SK-N-SH (cell line): ENCODE data around the gene BOC. TPM values are rescaled to one million over a fixed set of nuclear protein-coding genes. Genes with fewer than 3 reads are reported as not detected.

Experiments used
- CTCF ChIA-PET: fragments of 300-600, 350-600 bp; formaldehyde crosslinking; extraction: SDS; loops from one replicate; lab custom pipeline; 2021; lab: Yijun Ruan, JAX
- POLR2A ChIA-PET: fragments of 350-600 bp; sonication (Branson Sonifier 250); formaldehyde crosslinking; extraction: SDS; loops from one replicate; lab custom pipeline; 2020; ENCODE audit warnings: antibody characterized with exemption, inconsistent platforms; lab: Yijun Ruan, JAX
- DNase-seq: peaks from one replicate; pipeline ENCODE4 v3.0.0; 2012
- H2AFZ ChIP-seq: fragments of 200-600 bp; sonication (generic); 2 replicates; pipeline ENCODE4 v1.8.1; 2016; ENCODE audit warnings: antibody characterized with exemption, mild to moderate bottlenecking, low read depth
- H3F3A ChIP-seq: fragments of 200-600 bp; sonication (generic); replicated peaks from 2 replicates; pipeline ENCODE3; 2016; ENCODE audit warnings: antibody characterized with exemption, mild to moderate bottlenecking; ENCODE audit not compliant: insufficient read depth
- H3K27ac ChIP-seq, 2 experiments: fragments of 200-500 bp in 1 of 2; fragments of 200-600 bp in 1 of 2; sonication (Bioruptor generic) in 1 of 2; sonication (generic), shearing (Covaris generic) in 1 of 2; 2 replicates each; pipeline versions ENCODE4 v1.5.1 to v1.6.1; 2014 to 2016; ENCODE audit warnings: low read depth in 2 of 2, inconsistent platforms in 1 of 2, low read length in 1 of 2, mild to moderate bottlenecking in 1 of 2, mixed read lengths in 1 of 2
- H3K27me3 ChIP-seq: fragments of 200-600 bp; sonication (generic), shearing (Covaris generic); 2 replicates; pipeline ENCODE4 v1.6.1; 2016; ENCODE audit warnings: mixed run types; ENCODE audit not compliant: insufficient read depth
- H3K36me3 ChIP-seq, 2 experiments: fragments of 200-500 bp in 1 of 2; fragments of 200-600 bp in 1 of 2; sonication (Bioruptor generic) in 1 of 2; sonication (generic) in 1 of 2; replicated peaks in 1 of 2; 2 replicates each; pipeline versions ENCODE3 to v1.5.1; 2014 to 2016; ENCODE audit warnings: low read length in 1 of 2, mild to moderate bottlenecking in 1 of 2; ENCODE audit not compliant: insufficient read depth in 2 of 2, control insufficient read depth in 1 of 2
- H3K4me1 ChIP-seq, 2 experiments: fragments of 200-500 bp in 1 of 2; fragments of 200-600 bp in 1 of 2; sonication (Bioruptor generic) in 1 of 2; sonication (generic), shearing (Covaris generic) in 1 of 2; 2 replicates each; pipeline versions ENCODE4 v1.5.1 to v1.6.1; 2014 to 2016; ENCODE audit warnings: low read depth in 1 of 2, low read length in 1 of 2, mixed run types in 1 of 2; ENCODE audit not compliant: insufficient read depth in 2 of 2, control insufficient read depth in 1 of 2
- H3K4me2 ChIP-seq: fragments of 200-600 bp; sonication (generic), shearing (Covaris generic); 2 replicates; pipeline ENCODE4 v1.6.1; 2017; ENCODE audit warnings: mixed run types
- H3K4me3 ChIP-seq, 2 experiments: fragments of 200-500 bp in 1 of 2; fragments of 200-600 bp in 1 of 2; sonication (Bioruptor generic) in 1 of 2; sonication (generic), shearing (Covaris generic) in 1 of 2; 2 replicates each; pipeline versions ENCODE4 v1.5.1 to v1.8.1; 2014 to 2016; ENCODE audit warnings: low read depth in 2 of 2, inconsistent platforms in 1 of 2, low read length in 1 of 2, mild to moderate bottlenecking in 1 of 2, mixed read lengths in 1 of 2, moderate library complexity in 1 of 2
- H3K79me2 ChIP-seq: fragments of 200-600 bp; sonication (generic); 2 replicates; pipeline ENCODE4 v1.8.1; 2017; ENCODE audit warnings: mild to moderate bottlenecking; ENCODE audit not compliant: insufficient read depth
- H3K9ac ChIP-seq: fragments of 200-600 bp; sonication (generic); 2 replicates; pipeline ENCODE4 v1.6.1; 2017; ENCODE audit warnings: mixed run types
- H3K9me2 ChIP-seq: fragments of 200-600 bp; sonication (generic); 2 replicates; pipeline ENCODE4 v1.6.1; 2017; ENCODE audit warnings: mixed run types
- H3K9me3 ChIP-seq: fragments of 200-600 bp; sonication (generic); 2 replicates; pipeline ENCODE4 v1.6.1; 2017; ENCODE audit warnings: mixed run types, mild to moderate bottlenecking, moderate library complexity
- H4K20me1 ChIP-seq: fragments of 200-600 bp; sonication (generic); 2 replicates; pipeline ENCODE4 v1.6.1; 2017; ENCODE audit warnings: mild to moderate bottlenecking, mixed run types; ENCODE audit not compliant: insufficient read depth
- EP300 ChIP-seq, 2 experiments: IDR thresholded peaks; 2 replicates each; pipeline versions ENCODE4 v1.4.0 to v1.6.1; 2012; ENCODE audit warnings: borderline replicate concordance in 1 of 2, low read depth in 1 of 2, low read length in 1 of 2
- FOSL2 ChIP-seq: IDR thresholded peaks from 2 replicates; pipeline ENCODE4 v1.4.0; 2012; ENCODE audit warnings: low read depth, mild to moderate bottlenecking, moderate library complexity, borderline replicate concordance
- GABPA ChIP-seq: IDR thresholded peaks from 2 replicates; pipeline ENCODE4 v1.4.0; 2012; ENCODE audit warnings: low read depth, mild to moderate bottlenecking
- GATA2 ChIP-seq: sonication (generic); formaldehyde crosslinking; IDR thresholded peaks from 2 replicates; pipeline ENCODE4 v1.5.0; 2020; ENCODE audit warnings: mild to moderate bottlenecking, missing genetic modification reagents
- IRF3 ChIP-seq: fragments of 150-350 bp; IDR thresholded peaks from 2 replicates; pipeline ENCODE4 v1.6.1; 2016; ENCODE audit warnings: mild to moderate bottlenecking, low read depth, low read length
- JUND ChIP-seq: IDR thresholded peaks from 2 replicates; pipeline ENCODE4 v1.4.0; 2012
- MAX ChIP-seq: IDR thresholded peaks from 2 replicates; pipeline ENCODE4 v1.4.0; 2012; ENCODE audit warnings: low read depth
- MXI1 ChIP-seq: IDR thresholded peaks from 2 replicates; pipeline ENCODE4 v1.6.1; 2012; ENCODE audit warnings: mild to moderate bottlenecking, low read depth, low read length, improper control_type of control experiment
- NFIC ChIP-seq: IDR thresholded peaks from 2 replicates; pipeline ENCODE4 v1.4.0; 2012; ENCODE audit warnings: borderline replicate concordance
- NRF1 ChIP-seq: IDR thresholded peaks from 2 replicates; pipeline ENCODE4 v1.6.1; 2012; ENCODE audit warnings: low read depth, mild to moderate bottlenecking, low read length
- RAD21 ChIP-seq: IDR thresholded peaks from 2 replicates; pipeline ENCODE4 v1.6.1; 2012; ENCODE audit warnings: mild to moderate bottlenecking, low read length
- WGBS: methylation state at CpG from one replicate; pipeline ENCODE4 v1.1.6; 2017; ENCODE audit warnings: low lambda C conversion rate; 5-methylcytosine and 5-hydroxymethylcytosine counted together
- polyA plus RNA-seq, 3 experiments: library from polyadenylated mRNA; depleted of rRNA; stranded (reverse); fragments of >200 nt; gene quantifications; 2 replicates each; pipeline ENCODE4 v1.2.3, GENCODE V29; 2012
- TF ChIP-seq, protein P1 (sequence below): fragments of 150-350 bp; IDR thresholded peaks from 2 replicates; pipeline ENCODE4 v1.6.1; 2017; ENCODE audit warnings: antibody characterized with exemption, low read length, low read depth, borderline replicate concordance
- TF ChIP-seq, protein P2 (sequence below): fragments of 200-600 bp; sonication (generic); IDR thresholded peaks from 2 replicates; pipeline ENCODE4 v1.6.1; 2017; ENCODE audit warnings: antibody characterized with exemption, mild to moderate bottlenecking, moderate library complexity
- TF ChIP-seq, protein P3 (sequence below): IDR thresholded peaks from 2 replicates; pipeline ENCODE4 v1.6.1; 2012; ENCODE audit warnings: mild to moderate bottlenecking, low read depth, low read length, moderate library complexity

BOC gene
- polyA plus RNA-seq, 1 of the 3 experiments (the other 2 are of a cell fraction): 6.6 TPM

GRCh38 chr3:113278599-113278955 lies 67.2 kb downstream of the BOC start:
- Histone ChIP-seq H2AFZ (no peak overlapping the region), H3K9ac (no peak overlapping the region), H3K79me2 (no peaks in the 10 kb centered on the region), H3K4me2 (no peak overlapping the region), H4K20me1 (no peaks in the 10 kb centered on the region), H3K36me3 (peaks cover 0 to 30% of the 10 kb centered on the region in 2 experiments), H3K4me3 (no peak overlapping the region), H3K27me3 (no peaks in the 10 kb centered on the region), H3K9me3 (no peaks in the 10 kb centered on the region), H3K27ac (no peak overlapping the region), H3K4me1 (peaks cover 0 to 9% of the 10 kb centered on the region in 2 experiments; a peak in 1 of 4 replicates), H3F3A (no peaks in the 10 kb centered on the region), H3K9me2 (no peaks in the 10 kb centered on the region)
- TF ChIP-seq MAX: no peak
- no peak for TF ChIP-seq MXI1
- no peak for TF ChIP-seq GATA2 (CRISPR knock-in tag)
- TF ChIP-seq, protein P1, sequence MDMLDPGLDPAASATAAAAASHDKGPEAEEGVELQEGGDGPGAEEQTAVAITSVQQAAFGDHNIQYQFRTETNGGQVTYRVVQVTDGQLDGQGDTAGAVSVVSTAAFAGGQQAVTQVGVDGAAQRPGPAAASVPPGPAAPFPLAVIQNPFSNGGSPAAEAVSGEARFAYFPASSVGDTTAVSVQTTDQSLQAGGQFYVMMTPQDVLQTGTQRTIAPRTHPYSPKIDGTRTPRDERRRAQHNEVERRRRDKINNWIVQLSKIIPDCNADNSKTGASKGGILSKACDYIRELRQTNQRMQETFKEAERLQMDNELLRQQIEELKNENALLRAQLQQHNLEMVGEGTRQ: no peak
- no peak for TF ChIP-seq IRF3
- no peak for TF ChIP-seq EP300 (IDR thresholded peaks at IDR 0.05; ENCODE audit: borderline replicate concordance in 1 of 2, low read depth in 1 of 2, low read length in 1 of 2)
- TF ChIP-seq, protein P2, sequence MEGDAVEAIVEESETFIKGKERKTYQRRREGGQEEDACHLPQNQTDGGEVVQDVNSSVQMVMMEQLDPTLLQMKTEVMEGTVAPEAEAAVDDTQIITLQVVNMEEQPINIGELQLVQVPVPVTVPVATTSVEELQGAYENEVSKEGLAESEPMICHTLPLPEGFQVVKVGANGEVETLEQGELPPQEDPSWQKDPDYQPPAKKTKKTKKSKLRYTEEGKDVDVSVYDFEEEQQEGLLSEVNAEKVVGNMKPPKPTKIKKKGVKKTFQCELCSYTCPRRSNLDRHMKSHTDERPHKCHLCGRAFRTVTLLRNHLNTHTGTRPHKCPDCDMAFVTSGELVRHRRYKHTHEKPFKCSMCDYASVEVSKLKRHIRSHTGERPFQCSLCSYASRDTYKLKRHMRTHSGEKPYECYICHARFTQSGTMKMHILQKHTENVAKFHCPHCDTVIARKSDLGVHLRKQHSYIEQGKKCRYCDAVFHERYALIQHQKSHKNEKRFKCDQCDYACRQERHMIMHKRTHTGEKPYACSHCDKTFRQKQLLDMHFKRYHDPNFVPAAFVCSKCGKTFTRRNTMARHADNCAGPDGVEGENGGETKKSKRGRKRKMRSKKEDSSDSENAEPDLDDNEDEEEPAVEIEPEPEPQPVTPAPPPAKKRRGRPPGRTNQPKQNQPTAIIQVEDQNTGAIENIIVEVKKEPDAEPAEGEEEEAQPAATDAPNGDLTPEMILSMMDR: no peak
- TF ChIP-seq, protein P3, sequence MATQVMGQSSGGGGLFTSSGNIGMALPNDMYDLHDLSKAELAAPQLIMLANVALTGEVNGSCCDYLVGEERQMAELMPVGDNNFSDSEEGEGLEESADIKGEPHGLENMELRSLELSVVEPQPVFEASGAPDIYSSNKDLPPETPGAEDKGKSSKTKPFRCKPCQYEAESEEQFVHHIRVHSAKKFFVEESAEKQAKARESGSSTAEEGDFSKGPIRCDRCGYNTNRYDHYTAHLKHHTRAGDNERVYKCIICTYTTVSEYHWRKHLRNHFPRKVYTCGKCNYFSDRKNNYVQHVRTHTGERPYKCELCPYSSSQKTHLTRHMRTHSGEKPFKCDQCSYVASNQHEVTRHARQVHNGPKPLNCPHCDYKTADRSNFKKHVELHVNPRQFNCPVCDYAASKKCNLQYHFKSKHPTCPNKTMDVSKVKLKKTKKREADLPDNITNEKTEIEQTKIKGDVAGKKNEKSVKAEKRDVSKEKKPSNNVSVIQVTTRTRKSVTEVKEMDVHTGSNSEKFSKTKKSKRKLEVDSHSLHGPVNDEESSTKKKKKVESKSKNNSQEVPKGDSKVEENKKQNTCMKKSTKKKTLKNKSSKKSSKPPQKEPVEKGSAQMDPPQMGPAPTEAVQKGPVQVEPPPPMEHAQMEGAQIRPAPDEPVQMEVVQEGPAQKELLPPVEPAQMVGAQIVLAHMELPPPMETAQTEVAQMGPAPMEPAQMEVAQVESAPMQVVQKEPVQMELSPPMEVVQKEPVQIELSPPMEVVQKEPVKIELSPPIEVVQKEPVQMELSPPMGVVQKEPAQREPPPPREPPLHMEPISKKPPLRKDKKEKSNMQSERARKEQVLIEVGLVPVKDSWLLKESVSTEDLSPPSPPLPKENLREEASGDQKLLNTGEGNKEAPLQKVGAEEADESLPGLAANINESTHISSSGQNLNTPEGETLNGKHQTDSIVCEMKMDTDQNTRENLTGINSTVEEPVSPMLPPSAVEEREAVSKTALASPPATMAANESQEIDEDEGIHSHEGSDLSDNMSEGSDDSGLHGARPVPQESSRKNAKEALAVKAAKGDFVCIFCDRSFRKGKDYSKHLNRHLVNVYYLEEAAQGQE: no peak
- TF ChIP-seq NFIC: no peak
- no peak for TF ChIP-seq NRF1
- TF ChIP-seq RAD21: no peak
- TF ChIP-seq FOSL2: no peak
- no peak for TF ChIP-seq JUND
- TF ChIP-seq GABPA: no peak
- ChIA-PET CTCF (interaction anchor here (0.9 to 4.4 kb wide), 3 partner anchors 10 to 299 kb away, joined by 3 to 29 read pairs (median 3); no protein-coding TSS in a partner anchor), POLR2A (no interaction called here)
- WGBS: 80% methylated on average over 7 of the region's 11 CpGs
- DNase-seq: no peak
